SK-N-SH (cell line): ENCODE results near the gene TRIM62. TPM values are rescaled to one million over a fixed set of nuclear protein-coding genes. Genes with fewer than 3 reads are reported as not detected.

Experiments
- CTCF ChIA-PET: fragments of 300-600, 350-600 bp; formaldehyde crosslinking; extraction: SDS; loops from one replicate; lab custom pipeline; 2021; lab: Yijun Ruan, JAX
- POLR2A ChIA-PET: fragments of 350-600 bp; sonication (Branson Sonifier 250); formaldehyde crosslinking; extraction: SDS; loops from one replicate; lab custom pipeline; 2020; ENCODE audit warnings: antibody characterized with exemption, inconsistent platforms; lab: Yijun Ruan, JAX
- DNase-seq: peaks from one replicate; pipeline ENCODE4 v3.0.0; 2012
- H2AFZ ChIP-seq: fragments of 200-600 bp; sonication (generic); 2 replicates; pipeline ENCODE4 v1.8.1; 2016; ENCODE audit warnings: antibody characterized with exemption, mild to moderate bottlenecking, low read depth
- H3F3A ChIP-seq: fragments of 200-600 bp; sonication (generic); replicated peaks from 2 replicates; pipeline ENCODE3; 2016; ENCODE audit warnings: antibody characterized with exemption, mild to moderate bottlenecking; ENCODE audit not compliant: insufficient read depth
- H3K27ac ChIP-seq, 2 experiments: fragments of 200-500 bp in 1 of 2; fragments of 200-600 bp in 1 of 2; sonication (Bioruptor generic) in 1 of 2; sonication (generic), shearing (Covaris generic) in 1 of 2; 2 replicates each; pipeline versions ENCODE4 v1.5.1 to v1.6.1; 2014 to 2016; ENCODE audit warnings: low read depth in 2 of 2, inconsistent platforms in 1 of 2, low read length in 1 of 2, mild to moderate bottlenecking in 1 of 2, mixed read lengths in 1 of 2
- H3K27me3 ChIP-seq: fragments of 200-600 bp; sonication (generic), shearing (Covaris generic); 2 replicates; pipeline ENCODE4 v1.6.1; 2016; ENCODE audit warnings: mixed run types; ENCODE audit not compliant: insufficient read depth
- H3K36me3 ChIP-seq, 2 experiments: fragments of 200-500 bp in 1 of 2; fragments of 200-600 bp in 1 of 2; sonication (Bioruptor generic) in 1 of 2; sonication (generic) in 1 of 2; replicated peaks in 1 of 2; 2 replicates each; pipeline versions ENCODE3 to v1.5.1; 2014 to 2016; ENCODE audit warnings: low read length in 1 of 2, mild to moderate bottlenecking in 1 of 2; ENCODE audit not compliant: insufficient read depth in 2 of 2, control insufficient read depth in 1 of 2
- H3K4me1 ChIP-seq, 2 experiments: fragments of 200-500 bp in 1 of 2; fragments of 200-600 bp in 1 of 2; sonication (Bioruptor generic) in 1 of 2; sonication (generic), shearing (Covaris generic) in 1 of 2; 2 replicates each; pipeline versions ENCODE4 v1.5.1 to v1.6.1; 2014 to 2016; ENCODE audit warnings: low read depth in 1 of 2, low read length in 1 of 2, mixed run types in 1 of 2; ENCODE audit not compliant: insufficient read depth in 2 of 2, control insufficient read depth in 1 of 2
- H3K4me2 ChIP-seq: fragments of 200-600 bp; sonication (generic), shearing (Covaris generic); 2 replicates; pipeline ENCODE4 v1.6.1; 2017; ENCODE audit warnings: mixed run types
- H3K4me3 ChIP-seq, 2 experiments: fragments of 200-500 bp in 1 of 2; fragments of 200-600 bp in 1 of 2; sonication (Bioruptor generic) in 1 of 2; sonication (generic), shearing (Covaris generic) in 1 of 2; 2 replicates each; pipeline versions ENCODE4 v1.5.1 to v1.8.1; 2014 to 2016; ENCODE audit warnings: low read depth in 2 of 2, inconsistent platforms in 1 of 2, low read length in 1 of 2, mild to moderate bottlenecking in 1 of 2, mixed read lengths in 1 of 2, moderate library complexity in 1 of 2
- H3K79me2 ChIP-seq: fragments of 200-600 bp; sonication (generic); 2 replicates; pipeline ENCODE4 v1.8.1; 2017; ENCODE audit warnings: mild to moderate bottlenecking; ENCODE audit not compliant: insufficient read depth
- H3K9ac ChIP-seq: fragments of 200-600 bp; sonication (generic); 2 replicates; pipeline ENCODE4 v1.6.1; 2017; ENCODE audit warnings: mixed run types
- H3K9me2 ChIP-seq: fragments of 200-600 bp; sonication (generic); 2 replicates; pipeline ENCODE4 v1.6.1; 2017; ENCODE audit warnings: mixed run types
- H3K9me3 ChIP-seq: fragments of 200-600 bp; sonication (generic); 2 replicates; pipeline ENCODE4 v1.6.1; 2017; ENCODE audit warnings: mixed run types, mild to moderate bottlenecking, moderate library complexity
- H4K20me1 ChIP-seq: fragments of 200-600 bp; sonication (generic); 2 replicates; pipeline ENCODE4 v1.6.1; 2017; ENCODE audit warnings: mild to moderate bottlenecking, mixed run types; ENCODE audit not compliant: insufficient read depth
- FOXM1 ChIP-seq: IDR thresholded peaks from 2 replicates; pipeline ENCODE4 v1.4.0; 2012; ENCODE audit warnings: low read depth, mild to moderate bottlenecking
- GABPA ChIP-seq: IDR thresholded peaks from 2 replicates; pipeline ENCODE4 v1.4.0; 2012; ENCODE audit warnings: low read depth, mild to moderate bottlenecking
- MEF2A ChIP-seq: IDR thresholded peaks from 2 replicates; pipeline ENCODE4 v1.4.0; 2012; ENCODE audit warnings: low read depth, borderline replicate concordance
- NFIC ChIP-seq: IDR thresholded peaks from 2 replicates; pipeline ENCODE4 v1.4.0; 2012; ENCODE audit warnings: borderline replicate concordance
- NRF1 ChIP-seq: IDR thresholded peaks from 2 replicates; pipeline ENCODE4 v1.6.1; 2012; ENCODE audit warnings: low read depth, mild to moderate bottlenecking, low read length
- RAD21 ChIP-seq: IDR thresholded peaks from 2 replicates; pipeline ENCODE4 v1.6.1; 2012; ENCODE audit warnings: mild to moderate bottlenecking, low read length
- RCOR1 ChIP-seq: fragments of 150-350 bp; IDR thresholded peaks from 2 replicates; pipeline ENCODE4 v1.6.1; 2017; ENCODE audit warnings: antibody characterized with exemption, low read length
- RXRA ChIP-seq: IDR thresholded peaks from 2 replicates; pipeline ENCODE4 v1.4.0; 2012; ENCODE audit warnings: low read depth, mild to moderate bottlenecking, borderline replicate concordance
- SMC3 ChIP-seq: IDR thresholded peaks from 2 replicates; pipeline ENCODE4 v1.6.1; 2012; ENCODE audit warnings: low read depth, low read length, improper control_type of control experiment
- TEAD4 ChIP-seq: IDR thresholded peaks from 2 replicates; pipeline ENCODE4 v1.4.0; 2012; ENCODE audit warnings: mild to moderate bottlenecking, borderline replicate concordance; ENCODE audit not compliant: insufficient read depth
- YY1 ChIP-seq: IDR thresholded peaks from 2 replicates; pipeline ENCODE4 v1.4.0; 2012; ENCODE audit warnings: low read depth, mild to moderate bottlenecking
- WGBS: methylation state at CpG from one replicate; pipeline ENCODE4 v1.1.6; 2017; ENCODE audit warnings: low lambda C conversion rate; 5-methylcytosine and 5-hydroxymethylcytosine counted together
- polyA plus RNA-seq, 3 experiments: library from polyadenylated mRNA; depleted of rRNA; stranded (reverse); fragments of >200 nt; gene quantifications; 2 replicates each; pipeline ENCODE4 v1.2.3, GENCODE V29; 2012
- TF ChIP-seq, protein P1 (sequence below): IDR thresholded peaks from 2 replicates; pipeline ENCODE4 v1.4.0; 2012; ENCODE audit warnings: low read depth, borderline replicate concordance
- TF ChIP-seq, protein P2 (sequence below): IDR thresholded peaks from 2 replicates; pipeline ENCODE4 v1.4.0; 2012; ENCODE audit warnings: low read depth
- TF ChIP-seq, protein P3 (sequence below): fragments of 150-350 bp; IDR thresholded peaks from 2 replicates; pipeline ENCODE4 v1.6.1; 2017; ENCODE audit warnings: antibody characterized with exemption, low read length, low read depth, borderline replicate concordance
- TF ChIP-seq, protein P4 (sequence below): fragments of 200-600 bp; sonication (generic); IDR thresholded peaks from 2 replicates; pipeline ENCODE4 v1.6.1; 2017; ENCODE audit warnings: antibody characterized with exemption, mild to moderate bottlenecking, moderate library complexity

Gene TRIM62
- polyA plus RNA-seq, 1 of the 3 experiments (the other 2 are of a cell fraction): 4.4 TPM

DNA sequence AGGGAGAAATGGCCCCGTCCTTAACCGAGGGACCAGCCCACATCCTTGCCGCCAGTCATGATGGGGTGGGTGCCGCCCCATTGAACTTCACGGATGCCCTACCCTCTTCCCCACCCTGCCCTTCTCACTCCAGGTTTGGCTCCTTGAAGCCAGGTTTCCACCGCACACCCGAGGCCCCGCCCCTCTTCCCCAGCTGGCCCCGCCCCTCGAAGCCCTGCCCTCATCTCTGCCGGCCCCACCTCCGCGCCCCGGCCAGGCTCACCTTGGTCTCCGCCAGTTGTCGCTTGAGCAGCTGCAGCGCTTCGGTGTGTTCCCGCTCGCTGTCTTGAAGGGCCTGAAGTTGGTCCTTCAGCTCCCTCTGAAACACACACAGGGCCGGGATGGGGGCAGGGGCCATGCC lies 16.6 kb downstream of the TRIM62 start:
- H3K4me1 ChIP-seq: peaks cover 13 to 20% of the 10 kb centered on the region in 2 experiments; a peak in 3 of 4 replicates
- POLR2A ChIA-PET: no interaction called here

More for the DNA sequence above, 16.6 kb downstream of the TRIM62 start:
- no peaks in the 10 kb centered on the region for H3K27me3 ChIP-seq
- no peak for DNase-seq
- CTCF ChIA-PET: interaction anchor here (0.6 to 0.9 kb wide), 2 partner anchors 127 to 447 kb away, joined by 3 read pairs; no protein-coding TSS in a partner anchor
- TF ChIP-seq RCOR1: no peak
- TF ChIP-seq NFIC: no peak
- no peak for TF ChIP-seq YY1
- no peak for TF ChIP-seq RXRA
- TF ChIP-seq RAD21: no peak
- no peak for TF ChIP-seq NRF1
- no peak for TF ChIP-seq GABPA
- TF ChIP-seq, protein P1, sequence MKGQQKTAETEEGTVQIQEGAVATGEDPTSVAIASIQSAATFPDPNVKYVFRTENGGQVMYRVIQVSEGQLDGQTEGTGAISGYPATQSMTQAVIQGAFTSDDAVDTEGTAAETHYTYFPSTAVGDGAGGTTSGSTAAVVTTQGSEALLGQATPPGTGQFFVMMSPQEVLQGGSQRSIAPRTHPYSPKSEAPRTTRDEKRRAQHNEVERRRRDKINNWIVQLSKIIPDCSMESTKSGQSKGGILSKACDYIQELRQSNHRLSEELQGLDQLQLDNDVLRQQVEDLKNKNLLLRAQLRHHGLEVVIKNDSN: no peak
- TF ChIP-seq, protein P2, sequence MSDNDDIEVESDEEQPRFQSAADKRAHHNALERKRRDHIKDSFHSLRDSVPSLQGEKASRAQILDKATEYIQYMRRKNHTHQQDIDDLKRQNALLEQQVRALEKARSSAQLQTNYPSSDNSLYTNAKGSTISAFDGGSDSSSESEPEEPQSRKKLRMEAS: no peak
- TF ChIP-seq MEF2A: no peak
- TF ChIP-seq, protein P3, sequence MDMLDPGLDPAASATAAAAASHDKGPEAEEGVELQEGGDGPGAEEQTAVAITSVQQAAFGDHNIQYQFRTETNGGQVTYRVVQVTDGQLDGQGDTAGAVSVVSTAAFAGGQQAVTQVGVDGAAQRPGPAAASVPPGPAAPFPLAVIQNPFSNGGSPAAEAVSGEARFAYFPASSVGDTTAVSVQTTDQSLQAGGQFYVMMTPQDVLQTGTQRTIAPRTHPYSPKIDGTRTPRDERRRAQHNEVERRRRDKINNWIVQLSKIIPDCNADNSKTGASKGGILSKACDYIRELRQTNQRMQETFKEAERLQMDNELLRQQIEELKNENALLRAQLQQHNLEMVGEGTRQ: no peak
- no peak for TF ChIP-seq SMC3
- TF ChIP-seq TEAD4: no peak
- TF ChIP-seq, protein P4, sequence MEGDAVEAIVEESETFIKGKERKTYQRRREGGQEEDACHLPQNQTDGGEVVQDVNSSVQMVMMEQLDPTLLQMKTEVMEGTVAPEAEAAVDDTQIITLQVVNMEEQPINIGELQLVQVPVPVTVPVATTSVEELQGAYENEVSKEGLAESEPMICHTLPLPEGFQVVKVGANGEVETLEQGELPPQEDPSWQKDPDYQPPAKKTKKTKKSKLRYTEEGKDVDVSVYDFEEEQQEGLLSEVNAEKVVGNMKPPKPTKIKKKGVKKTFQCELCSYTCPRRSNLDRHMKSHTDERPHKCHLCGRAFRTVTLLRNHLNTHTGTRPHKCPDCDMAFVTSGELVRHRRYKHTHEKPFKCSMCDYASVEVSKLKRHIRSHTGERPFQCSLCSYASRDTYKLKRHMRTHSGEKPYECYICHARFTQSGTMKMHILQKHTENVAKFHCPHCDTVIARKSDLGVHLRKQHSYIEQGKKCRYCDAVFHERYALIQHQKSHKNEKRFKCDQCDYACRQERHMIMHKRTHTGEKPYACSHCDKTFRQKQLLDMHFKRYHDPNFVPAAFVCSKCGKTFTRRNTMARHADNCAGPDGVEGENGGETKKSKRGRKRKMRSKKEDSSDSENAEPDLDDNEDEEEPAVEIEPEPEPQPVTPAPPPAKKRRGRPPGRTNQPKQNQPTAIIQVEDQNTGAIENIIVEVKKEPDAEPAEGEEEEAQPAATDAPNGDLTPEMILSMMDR: no peak
- no peak for TF ChIP-seq FOXM1
- H3F3A ChIP-seq: no peaks in the 10 kb centered on the region
- H2AFZ ChIP-seq: no peak overlapping the region
- H3K27ac ChIP-seq: no peak overlapping the region
- no peak overlapping the region for H3K4me3 ChIP-seq
- H3K9ac ChIP-seq: no peak overlapping the region
- no peaks in the 10 kb centered on the region for H3K9me2 ChIP-seq
- WGBS: 89% methylated on average over 15 of the region's 21 CpGs
- H3K36me3 ChIP-seq: no peaks in the 10 kb centered on the region
- no peaks in the 10 kb centered on the region for H3K9me3 ChIP-seq
- H3K79me2 ChIP-seq: no peaks in the 10 kb centered on the region
- no peak overlapping the region for H3K4me2 ChIP-seq
- no peaks in the 10 kb centered on the region for H4K20me1 ChIP-seq
